GM23338 (cell line): Measurements from ENCODE around the gene PJA1. TPM values are rescaled to one million over a fixed set of nuclear protein-coding genes. Genes with fewer than 3 reads are reported as not detected.

Source experiments
- ATAC-seq: fragments of 200-7000 bp; cut with Tn5 transposase; 3 replicates; pipeline ENCODE4 v1.9.1; 2020
- DNase-seq: peaks from one replicate; pipeline ENCODE4 v3.0.0-alpha.2; 2015; ENCODE audit warnings: low spot score
- H2AFZ ChIP-seq: fragments of 200-600 bp; sonication (generic); 2 replicates; pipeline ENCODE4 v1.8.0; 2016; ENCODE audit warnings: antibody characterized with exemption, mild to moderate bottlenecking, moderate library complexity
- H3F3A ChIP-seq: fragments of 200-600 bp; sonication (generic); replicated peaks from 2 replicates; pipeline ENCODE4 v1.8.0; 2017; ENCODE audit warnings: antibody characterized with exemption, mixed run types, low read depth
- H3K27ac ChIP-seq: fragments of 200-600 bp; sonication (generic); 2 replicates; pipeline ENCODE4 v1.6.1; 2016; ENCODE audit warnings: low read depth
- H3K27me3 ChIP-seq: fragments of 200-600 bp; sonication (generic); 2 replicates; pipeline ENCODE4 v1.8.0; 2016; ENCODE audit warnings: mild to moderate bottlenecking, mixed run types, moderate library complexity; ENCODE audit not compliant: insufficient read depth
- H3K36me3 ChIP-seq: fragments of 200-600 bp; sonication (generic); 2 replicates; pipeline ENCODE4 v1.8.0; 2016; ENCODE audit warnings: mild to moderate bottlenecking; ENCODE audit not compliant: insufficient read depth
- H3K4me1 ChIP-seq: fragments of 200-600 bp; sonication (generic); 2 replicates; pipeline ENCODE4 v1.8.0; 2016; ENCODE audit warnings: mild to moderate bottlenecking, moderate library complexity; ENCODE audit not compliant: insufficient read depth
- H3K4me2 ChIP-seq: fragments of 200-600 bp; sonication (generic); 2 replicates; pipeline ENCODE4 v1.7.1; 2017; ENCODE audit warnings: mixed run types
- H3K4me3 ChIP-seq: fragments of 200-600 bp; sonication (generic); 2 replicates; pipeline ENCODE4 v1.6.1; 2016; ENCODE audit warnings: mixed run types
- H3K79me2 ChIP-seq: fragments of 200-600 bp; sonication (generic); replicated peaks from 2 replicates; pipeline ENCODE4 v1.8.0; 2017; ENCODE audit warnings: mild to moderate bottlenecking; ENCODE audit not compliant: insufficient read depth
- H3K9me2 ChIP-seq: fragments of 200-600 bp; sonication (generic); 2 replicates; pipeline ENCODE4 v1.8.0; 2017; ENCODE audit not compliant: insufficient read depth
- H4K20me1 ChIP-seq: fragments of 200-600 bp; sonication (generic); replicated peaks from 2 replicates; pipeline ENCODE4 v1.8.0; 2017; ENCODE audit warnings: mild to moderate bottlenecking; ENCODE audit not compliant: insufficient read depth
- H3K27ac Mint-ChIP-seq: 2 replicates; pipeline ENCODE4 v1.8.0; 2020; ENCODE audit warnings: inconsistent platforms, mild to moderate bottlenecking, moderate library complexity, mixed read lengths
- H3K27me3 Mint-ChIP-seq: 3 replicates; pipeline ENCODE4 v1.8.0; 2022; ENCODE audit warnings: low read depth, mild to moderate bottlenecking, moderate library complexity, mixed read lengths, inconsistent platforms; ENCODE audit not compliant: insufficient read depth, poor library complexity
- H3K36me3 Mint-ChIP-seq: 3 replicates; pipeline ENCODE4 v1.8.0; 2021; ENCODE audit warnings: low read depth, mild to moderate bottlenecking, inconsistent platforms, moderate library complexity, mixed read lengths
- H3K4me1 Mint-ChIP-seq: 3 replicates; pipeline ENCODE4 v1.8.0; 2020; ENCODE audit warnings: mild to moderate bottlenecking, inconsistent platforms, mixed read lengths
- H3K4me3 Mint-ChIP-seq: 3 replicates; pipeline ENCODE4 v1.8.0; 2021; ENCODE audit warnings: moderate library complexity, mild to moderate bottlenecking, inconsistent platforms, mixed read lengths
- H3K9me3 Mint-ChIP-seq: 3 replicates; pipeline ENCODE4 v1.8.0; 2020; ENCODE audit warnings: moderate library complexity, mild to moderate bottlenecking, inconsistent platforms, mixed read lengths
- CREB1 ChIP-seq: fragments of 250-450 bp; sonication (Bioruptor Pico); IDR thresholded peaks from 2 replicates; pipeline ENCODE4 v1.5.0; 2020; ENCODE audit warnings: low read depth, mild to moderate bottlenecking, moderate library complexity
- EZH2 ChIP-seq: fragments of 200-600 bp; sonication (generic); IDR thresholded peaks from one replicate; pipeline ENCODE4 v1.8.0; 2017; ENCODE audit warnings: antibody characterized with exemption, mild to moderate bottlenecking, low read depth; ENCODE audit not compliant: unreplicated experiment
- EZH2phosphoT487 ChIP-seq: fragments of 200-600 bp; sonication (generic); IDR thresholded peaks from one replicate; pipeline ENCODE4 v1.8.1; 2018; ENCODE audit warnings: antibody characterized with exemption; ENCODE audit not compliant: unreplicated experiment
- JUNB ChIP-seq: IDR thresholded peaks from one replicate; pipeline ENCODE4 v1.6.1; 2016; ENCODE audit warnings: antibody characterized with exemption; ENCODE audit not compliant: unreplicated experiment
- NANOG ChIP-seq: IDR thresholded peaks from 2 replicates; pipeline ENCODE4 v1.6.1; 2016; ENCODE audit warnings: antibody characterized with exemption, borderline replicate concordance
- POLR2AphosphoS5 ChIP-seq: IDR thresholded peaks from 2 replicates; pipeline ENCODE4 v1.6.1; 2016; ENCODE audit warnings: antibody characterized with exemption, low read depth
- ZNF114 ChIP-seq: fragments of 250-450 bp; sonication (Bioruptor Pico); IDR thresholded peaks from 2 replicates; pipeline ENCODE4 v1.5.0; 2020; ENCODE audit warnings: mild to moderate bottlenecking, moderate library complexity
- polyA plus RNA-seq: library from polyadenylated mRNA; unstranded; fragments of >200 nt; fragmentation: Nextera tagmentation; extraction: Ambion mirVana; gene quantifications from 2 replicates; pipeline ENCODE4 v1.2.1, GENCODE V29; 2016
- total RNA-seq: library from RNA; depleted of rRNA; stranded (reverse); fragments of >200 nt; shearing (Covaris generic); gene quantifications from 2 replicates; pipeline ENCODE4 v1.2.3, GENCODE V29; 2014
- TF ChIP-seq, protein P1 (sequence below): fragments of 250-450 bp; sonication (Bioruptor Pico); IDR thresholded peaks from 2 replicates; pipeline ENCODE4 v1.5.0; 2020; ENCODE audit warnings: mild to moderate bottlenecking, moderate library complexity
- TF ChIP-seq, protein P2 (sequence below): IDR thresholded peaks from one replicate; pipeline ENCODE4 v1.6.1; 2018; ENCODE audit warnings: antibody characterized with exemption; ENCODE audit not compliant: unreplicated experiment
- TF ChIP-seq, protein P3 (sequence below): IDR thresholded peaks from 2 replicates; pipeline ENCODE4 v1.6.1; 2016; ENCODE audit warnings: antibody characterized with exemption

Gene PJA1
- total and polyA plus RNA-seq, 2 experiments from 2014 or later, result 25.2 to 31.3 TPM

DNA sequence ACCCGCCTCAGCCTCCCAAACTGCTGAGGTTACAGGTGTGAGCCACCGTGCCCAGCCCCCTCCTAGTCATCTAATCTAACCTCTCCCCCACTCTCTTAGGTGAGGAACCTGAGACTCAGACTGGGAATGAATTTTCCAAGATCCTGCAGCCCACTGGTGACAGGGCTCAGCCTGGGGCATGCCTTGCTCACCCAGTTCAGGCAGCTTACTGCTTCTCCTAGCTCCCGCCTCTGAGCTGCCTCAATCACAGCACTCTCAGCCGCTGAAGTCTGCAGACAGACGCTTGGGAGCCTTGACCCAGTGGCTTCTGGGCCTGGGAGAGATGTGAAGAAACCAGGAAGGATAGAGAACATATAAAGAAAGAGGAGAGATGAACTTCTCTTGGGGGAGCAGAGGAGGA, 24.4 kb downstream of the PJA1 start:
- Histone ChIP-seq H3F3A (no peaks in the 10 kb centered on the region), H3K27me3 (no peaks in the 10 kb centered on the region), H3K36me3 (no peaks in the 10 kb centered on the region), H3K4me1 (peaks cover 6% of the 10 kb centered on the region), H3K4me3 (no peak overlapping the region), H4K20me1 (no peaks in the 10 kb centered on the region), H3K27ac (no peak overlapping the region), H3K9me2 (no peaks in the 10 kb centered on the region), H3K79me2 (no peaks in the 10 kb centered on the region), H3K4me2 (no peak overlapping the region), H2AFZ (no peak overlapping the region)
- TF ChIP-seq, protein P1, sequence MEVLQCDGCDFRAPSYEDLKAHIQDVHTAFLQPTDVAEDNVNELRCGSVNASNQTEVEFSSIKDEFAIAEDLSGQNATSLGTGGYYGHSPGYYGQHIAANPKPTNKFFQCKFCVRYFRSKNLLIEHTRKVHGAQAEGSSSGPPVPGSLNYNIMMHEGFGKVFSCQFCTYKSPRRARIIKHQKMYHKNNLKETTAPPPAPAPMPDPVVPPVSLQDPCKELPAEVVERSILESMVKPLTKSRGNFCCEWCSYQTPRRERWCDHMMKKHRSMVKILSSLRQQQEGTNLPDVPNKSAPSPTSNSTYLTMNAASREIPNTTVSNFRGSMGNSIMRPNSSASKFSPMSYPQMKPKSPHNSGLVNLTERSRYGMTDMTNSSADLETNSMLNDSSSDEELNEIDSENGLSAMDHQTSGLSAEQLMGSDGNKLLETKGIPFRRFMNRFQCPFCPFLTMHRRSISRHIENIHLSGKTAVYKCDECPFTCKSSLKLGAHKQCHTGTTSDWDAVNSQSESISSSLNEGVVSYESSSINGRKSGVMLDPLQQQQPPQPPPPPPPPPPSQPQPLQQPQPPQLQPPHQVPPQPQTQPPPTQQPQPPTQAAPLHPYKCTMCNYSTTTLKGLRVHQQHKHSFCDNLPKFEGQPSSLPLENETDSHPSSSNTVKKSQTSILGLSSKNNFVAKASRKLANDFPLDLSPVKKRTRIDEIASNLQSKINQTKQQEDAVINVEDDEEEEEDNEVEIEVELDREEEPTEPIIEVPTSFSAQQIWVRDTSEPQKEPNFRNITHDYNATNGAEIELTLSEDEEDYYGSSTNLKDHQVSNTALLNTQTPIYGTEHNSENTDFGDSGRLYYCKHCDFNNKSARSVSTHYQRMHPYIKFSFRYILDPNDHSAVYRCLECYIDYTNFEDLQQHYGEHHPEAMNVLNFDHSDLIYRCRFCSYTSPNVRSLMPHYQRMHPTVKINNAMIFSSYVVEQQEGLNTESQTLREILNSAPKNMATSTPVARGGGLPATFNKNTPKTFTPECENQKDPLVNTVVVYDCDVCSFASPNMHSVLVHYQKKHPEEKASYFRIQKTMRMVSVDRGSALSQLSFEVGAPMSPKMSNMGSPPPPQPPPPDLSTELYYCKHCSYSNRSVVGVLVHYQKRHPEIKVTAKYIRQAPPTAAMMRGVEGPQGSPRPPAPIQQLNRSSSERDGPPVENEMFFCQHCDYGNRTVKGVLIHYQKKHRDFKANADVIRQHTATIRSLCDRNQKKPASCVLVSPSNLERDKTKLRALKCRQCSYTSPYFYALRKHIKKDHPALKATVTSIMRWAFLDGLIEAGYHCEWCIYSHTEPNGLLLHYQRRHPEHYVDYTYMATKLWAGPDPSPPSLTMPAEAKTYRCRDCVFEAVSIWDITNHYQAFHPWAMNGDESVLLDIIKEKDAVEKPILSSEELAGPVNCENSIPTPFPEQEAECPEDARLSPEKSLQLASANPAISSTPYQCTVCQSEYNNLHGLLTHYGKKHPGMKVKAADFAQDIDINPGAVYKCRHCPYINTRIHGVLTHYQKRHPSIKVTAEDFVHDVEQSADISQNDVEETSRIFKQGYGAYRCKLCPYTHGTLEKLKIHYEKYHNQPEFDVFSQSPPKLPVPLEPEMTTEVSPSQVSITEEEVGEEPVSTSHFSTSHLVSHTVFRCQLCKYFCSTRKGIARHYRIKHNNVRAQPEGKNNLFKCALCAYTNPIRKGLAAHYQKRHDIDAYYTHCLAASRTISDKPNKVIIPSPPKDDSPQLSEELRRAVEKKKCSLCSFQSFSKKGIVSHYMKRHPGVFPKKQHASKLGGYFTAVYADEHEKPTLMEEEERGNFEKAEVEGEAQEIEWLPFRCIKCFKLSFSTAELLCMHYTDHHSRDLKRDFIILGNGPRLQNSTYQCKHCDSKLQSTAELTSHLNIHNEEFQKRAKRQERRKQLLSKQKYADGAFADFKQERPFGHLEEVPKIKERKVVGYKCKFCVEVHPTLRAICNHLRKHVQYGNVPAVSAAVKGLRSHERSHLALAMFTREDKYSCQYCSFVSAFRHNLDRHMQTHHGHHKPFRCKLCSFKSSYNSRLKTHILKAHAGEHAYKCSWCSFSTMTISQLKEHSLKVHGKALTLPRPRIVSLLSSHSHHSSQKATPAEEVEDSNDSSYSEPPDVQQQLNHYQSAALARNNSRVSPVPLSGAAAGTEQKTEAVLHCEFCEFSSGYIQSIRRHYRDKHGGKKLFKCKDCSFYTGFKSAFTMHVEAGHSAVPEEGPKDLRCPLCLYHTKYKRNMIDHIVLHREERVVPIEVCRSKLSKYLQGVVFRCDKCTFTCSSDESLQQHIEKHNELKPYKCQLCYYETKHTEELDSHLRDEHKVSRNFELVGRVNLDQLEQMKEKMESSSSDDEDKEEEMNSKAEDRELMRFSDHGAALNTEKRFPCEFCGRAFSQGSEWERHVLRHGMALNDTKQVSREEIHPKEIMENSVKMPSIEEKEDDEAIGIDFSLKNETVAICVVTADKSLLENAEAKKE (CRISPR knock-in tag), result no peak
- TF ChIP-seq, protein P2, sequence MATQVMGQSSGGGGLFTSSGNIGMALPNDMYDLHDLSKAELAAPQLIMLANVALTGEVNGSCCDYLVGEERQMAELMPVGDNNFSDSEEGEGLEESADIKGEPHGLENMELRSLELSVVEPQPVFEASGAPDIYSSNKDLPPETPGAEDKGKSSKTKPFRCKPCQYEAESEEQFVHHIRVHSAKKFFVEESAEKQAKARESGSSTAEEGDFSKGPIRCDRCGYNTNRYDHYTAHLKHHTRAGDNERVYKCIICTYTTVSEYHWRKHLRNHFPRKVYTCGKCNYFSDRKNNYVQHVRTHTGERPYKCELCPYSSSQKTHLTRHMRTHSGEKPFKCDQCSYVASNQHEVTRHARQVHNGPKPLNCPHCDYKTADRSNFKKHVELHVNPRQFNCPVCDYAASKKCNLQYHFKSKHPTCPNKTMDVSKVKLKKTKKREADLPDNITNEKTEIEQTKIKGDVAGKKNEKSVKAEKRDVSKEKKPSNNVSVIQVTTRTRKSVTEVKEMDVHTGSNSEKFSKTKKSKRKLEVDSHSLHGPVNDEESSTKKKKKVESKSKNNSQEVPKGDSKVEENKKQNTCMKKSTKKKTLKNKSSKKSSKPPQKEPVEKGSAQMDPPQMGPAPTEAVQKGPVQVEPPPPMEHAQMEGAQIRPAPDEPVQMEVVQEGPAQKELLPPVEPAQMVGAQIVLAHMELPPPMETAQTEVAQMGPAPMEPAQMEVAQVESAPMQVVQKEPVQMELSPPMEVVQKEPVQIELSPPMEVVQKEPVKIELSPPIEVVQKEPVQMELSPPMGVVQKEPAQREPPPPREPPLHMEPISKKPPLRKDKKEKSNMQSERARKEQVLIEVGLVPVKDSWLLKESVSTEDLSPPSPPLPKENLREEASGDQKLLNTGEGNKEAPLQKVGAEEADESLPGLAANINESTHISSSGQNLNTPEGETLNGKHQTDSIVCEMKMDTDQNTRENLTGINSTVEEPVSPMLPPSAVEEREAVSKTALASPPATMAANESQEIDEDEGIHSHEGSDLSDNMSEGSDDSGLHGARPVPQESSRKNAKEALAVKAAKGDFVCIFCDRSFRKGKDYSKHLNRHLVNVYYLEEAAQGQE, result no peak
- TF ChIP-seq CREB1 (CRISPR knock-in tag) (no peak), EZH2phosphoT487 (no peak), EZH2 (no peak), NANOG (no peak), ZNF114 (no peak), JUNB (no peak), POLR2AphosphoS5 (no peak)
- TF ChIP-seq, protein P3, sequence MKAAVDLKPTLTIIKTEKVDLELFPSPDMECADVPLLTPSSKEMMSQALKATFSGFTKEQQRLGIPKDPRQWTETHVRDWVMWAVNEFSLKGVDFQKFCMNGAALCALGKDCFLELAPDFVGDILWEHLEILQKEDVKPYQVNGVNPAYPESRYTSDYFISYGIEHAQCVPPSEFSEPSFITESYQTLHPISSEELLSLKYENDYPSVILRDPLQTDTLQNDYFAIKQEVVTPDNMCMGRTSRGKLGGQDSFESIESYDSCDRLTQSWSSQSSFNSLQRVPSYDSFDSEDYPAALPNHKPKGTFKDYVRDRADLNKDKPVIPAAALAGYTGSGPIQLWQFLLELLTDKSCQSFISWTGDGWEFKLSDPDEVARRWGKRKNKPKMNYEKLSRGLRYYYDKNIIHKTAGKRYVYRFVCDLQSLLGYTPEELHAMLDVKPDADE, result no peak
- no peak for ATAC-seq
- H3K36me3 Mint-ChIP-seq, result no peaks in the 10 kb centered on the region
- DNase-seq, result no peak
- H3K4me1 Mint-ChIP-seq, result peaks cover 43% of the 10 kb centered on the region
- H3K4me3 Mint-ChIP-seq, result no peak overlapping the region
- no peaks in the 10 kb centered on the region for H3K9me3 Mint-ChIP-seq
- no peak overlapping the region for H3K27ac Mint-ChIP-seq
- peaks cover 11% of the 10 kb centered on the region for H3K27me3 Mint-ChIP-seq
